HepG2 (cell line): ENCODE results near the gene DUSP9. TPM values are rescaled to one million over a fixed set of nuclear protein-coding genes. Genes with fewer than 3 reads are reported as not detected.

Experiments
- ARNTL ChIP-seq: sonication (generic); formaldehyde crosslinking; IDR thresholded peaks from 2 replicates; pipeline ENCODE4 v1.4.0; 2020; ENCODE audit warnings: mild to moderate bottlenecking, missing genetic modification reagents
- HIC2 ChIP-seq: sonication (generic); formaldehyde crosslinking; IDR thresholded peaks from 2 replicates; pipeline ENCODE4 v1.9.0; 2022; ENCODE audit warnings: low read depth, missing genetic modification reagents
- KLF6 ChIP-seq: IDR thresholded peaks from 2 replicates; pipeline ENCODE4 v1.8.0; 2016; ENCODE audit warnings: missing biosample characterization, missing genetic modification reagents
- RBFOX2 ChIP-seq: fragments of 200-400 bp; formaldehyde crosslinking; IDR thresholded peaks from 2 replicates; pipeline ENCODE4 v1.6.1; 2017; ENCODE audit warnings: low read depth, mild to moderate bottlenecking, low read length
- RORA ChIP-seq: sonication (generic); formaldehyde crosslinking; IDR thresholded peaks from 2 replicates; pipeline ENCODE4 v1.5.0; 2020; ENCODE audit warnings: mild to moderate bottlenecking, missing genetic modification reagents, moderate library complexity
- TCF7 ChIP-seq: sonication (generic); IDR thresholded peaks from 2 replicates; pipeline ENCODE4 v1.6.1; 2016; ENCODE audit warnings: antibody characterized with exemption, low read depth
- ZBED4 ChIP-seq: sonication (generic); formaldehyde crosslinking; IDR thresholded peaks from 2 replicates; pipeline ENCODE4 v1.4.0; 2020; ENCODE audit warnings: missing genetic modification reagents, borderline replicate concordance
- ZBTB1 ChIP-seq: sonication (generic); formaldehyde crosslinking; IDR thresholded peaks from 2 replicates; pipeline ENCODE4 v1.4.0; 2020; ENCODE audit warnings: missing genetic modification reagents, borderline replicate concordance
- ZBTB44 ChIP-seq: sonication (generic); formaldehyde crosslinking; IDR thresholded peaks from 2 replicates; pipeline ENCODE4 v1.4.0; 2020; ENCODE audit warnings: missing genetic modification reagents
- ZMYM2 ChIP-seq: sonication (generic); formaldehyde crosslinking; IDR thresholded peaks from 2 replicates; pipeline ENCODE4 v1.8.0; 2022; ENCODE audit warnings: mild to moderate bottlenecking, missing genetic modification reagents
- ZNF563 ChIP-seq: sonication (generic); formaldehyde crosslinking; IDR thresholded peaks from 2 replicates; pipeline ENCODE4 v1.8.0; 2022; ENCODE audit warnings: mild to moderate bottlenecking, moderate library complexity, missing genetic modification reagents
- ZSCAN22 ChIP-seq: sonication (generic); formaldehyde crosslinking; IDR thresholded peaks from 2 replicates; pipeline ENCODE4 v1.4.0; 2020; ENCODE audit warnings: mild to moderate bottlenecking, missing genetic modification reagents
- polyA plus RNA-seq, 8 experiments: library from polyadenylated mRNA; depleted of rRNA in 3 of 8; stranded (reverse) in 7 of 8; unstranded in 1 of 8; fragments of >200 nt; fragmentation: Illumina TruSeq in 4 of 8; extraction: Trizol in 4 of 8; gene quantifications; 2 replicates each; pipeline versions ENCODE4 v1.2.1 to v1.2.3, GENCODE V29; 2011 to 2016; ENCODE audit warnings: low read depth in 4 of 8, missing spikeins in 1 of 8, mixed read lengths in 1 of 8; ENCODE audit not compliant: insufficient read depth in 1 of 8
- total RNA-seq, 5 experiments: library from RNA; depleted of rRNA; stranded (reverse); fragments of >200 nt; fragmentation: Illumina TruSeq; extraction: Trizol; gene quantifications; 2 replicates each; pipeline ENCODE4 v1.2.3, GENCODE V29; 2016; ENCODE audit warnings: low read depth in 1 of 5
- TF ChIP-seq, protein P1 (sequence below): sonication (generic); formaldehyde crosslinking; IDR thresholded peaks from 2 replicates; pipeline ENCODE4 v1.9.0; 2021; ENCODE audit warnings: missing genetic modification reagents, borderline replicate concordance
- TF ChIP-seq, protein P2 (sequence below): sonication (generic); formaldehyde crosslinking; IDR thresholded peaks from 2 replicates; pipeline ENCODE4 v1.5.1; 2020; ENCODE audit warnings: missing genetic modification reagents, mild to moderate bottlenecking, borderline replicate concordance
- TF ChIP-seq, protein P3 (sequence below): IDR thresholded peaks from 2 replicates; pipeline ENCODE4 v1.6.1; 2016; ENCODE audit warnings: control low read depth
- TF ChIP-seq, protein P4 (sequence below): sonication (generic); formaldehyde crosslinking; IDR thresholded peaks from 2 replicates; pipeline ENCODE4 v1.4.0; 2020; ENCODE audit warnings: mild to moderate bottlenecking, low read depth, missing genetic modification reagents

The DUSP9 gene
- total and polyA plus RNA-seq, 2 of the 13 experiments (the other 11 are each of a cell fraction or from before 2014, with no cell fraction given), result 235 to 435 TPM

DNA sequence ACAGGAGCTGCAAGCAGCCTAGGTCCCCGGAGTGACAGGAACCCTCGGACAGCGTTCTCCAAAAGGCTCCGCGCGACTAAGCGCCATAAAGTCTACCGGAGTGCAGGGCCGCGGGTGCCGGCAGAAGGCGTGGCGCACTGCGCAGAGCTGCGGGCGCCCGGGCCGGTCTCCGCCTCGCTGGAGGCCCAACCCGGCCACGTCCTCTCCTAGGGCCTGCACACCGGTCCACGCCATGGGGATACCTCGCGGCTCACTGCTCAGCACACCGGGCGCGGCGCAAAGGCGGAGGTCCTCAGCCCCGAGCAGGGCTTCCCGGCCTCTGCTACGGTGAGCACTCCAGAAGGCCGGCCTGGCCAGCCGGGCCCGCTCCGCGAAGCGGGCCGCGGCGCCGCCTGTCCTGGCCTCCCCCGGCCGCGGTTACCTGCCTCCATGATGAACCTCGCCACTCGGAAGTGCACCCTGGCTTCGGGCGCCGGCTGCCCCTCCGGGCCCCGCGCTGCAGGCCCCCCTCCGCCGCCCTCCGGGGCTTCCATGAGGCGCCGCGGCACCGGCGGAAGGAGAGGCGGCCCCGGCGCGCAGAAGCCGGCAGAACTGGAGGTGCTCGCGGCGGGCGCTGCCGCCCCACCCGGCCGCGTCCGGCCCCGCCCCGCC, 48.3 kb upstream of the DUSP9 start, which contains the start of gene CCNQ (continued):
- TF ChIP-seq ZBED4 (CRISPR knock-in tag) (no peak), RORA (CRISPR knock-in tag) (no peak), ZBTB1 (CRISPR knock-in tag) (no peak), KLF6 (CRISPR knock-in tag) (no peak), RBFOX2 (peak; percentile 50), TCF7 (no peak), ZSCAN22 (CRISPR knock-in tag) (no peak), ARNTL (CRISPR knock-in tag) (no peak), ZBTB44 (CRISPR knock-in tag) (no peak), ZMYM2 (no peak), HIC2 (no peak), ZNF563 (0 out of 2 replicates have a peak, but pooled peaks have one; percentile 33)
- TF ChIP-seq, protein P1, sequence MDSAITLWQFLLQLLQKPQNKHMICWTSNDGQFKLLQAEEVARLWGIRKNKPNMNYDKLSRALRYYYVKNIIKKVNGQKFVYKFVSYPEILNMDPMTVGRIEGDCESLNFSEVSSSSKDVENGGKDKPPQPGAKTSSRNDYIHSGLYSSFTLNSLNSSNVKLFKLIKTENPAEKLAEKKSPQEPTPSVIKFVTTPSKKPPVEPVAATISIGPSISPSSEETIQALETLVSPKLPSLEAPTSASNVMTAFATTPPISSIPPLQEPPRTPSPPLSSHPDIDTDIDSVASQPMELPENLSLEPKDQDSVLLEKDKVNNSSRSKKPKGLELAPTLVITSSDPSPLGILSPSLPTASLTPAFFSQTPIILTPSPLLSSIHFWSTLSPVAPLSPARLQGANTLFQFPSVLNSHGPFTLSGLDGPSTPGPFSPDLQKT (CRISPR knock-in tag), result no peak
- TF ChIP-seq, protein P2, sequence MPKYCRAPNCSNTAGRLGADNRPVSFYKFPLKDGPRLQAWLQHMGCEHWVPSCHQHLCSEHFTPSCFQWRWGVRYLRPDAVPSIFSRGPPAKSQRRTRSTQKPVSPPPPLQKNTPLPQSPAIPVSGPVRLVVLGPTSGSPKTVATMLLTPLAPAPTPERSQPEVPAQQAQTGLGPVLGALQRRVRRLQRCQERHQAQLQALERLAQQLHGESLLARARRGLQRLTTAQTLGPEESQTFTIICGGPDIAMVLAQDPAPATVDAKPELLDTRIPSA, result no peak
- TF ChIP-seq, protein P3, sequence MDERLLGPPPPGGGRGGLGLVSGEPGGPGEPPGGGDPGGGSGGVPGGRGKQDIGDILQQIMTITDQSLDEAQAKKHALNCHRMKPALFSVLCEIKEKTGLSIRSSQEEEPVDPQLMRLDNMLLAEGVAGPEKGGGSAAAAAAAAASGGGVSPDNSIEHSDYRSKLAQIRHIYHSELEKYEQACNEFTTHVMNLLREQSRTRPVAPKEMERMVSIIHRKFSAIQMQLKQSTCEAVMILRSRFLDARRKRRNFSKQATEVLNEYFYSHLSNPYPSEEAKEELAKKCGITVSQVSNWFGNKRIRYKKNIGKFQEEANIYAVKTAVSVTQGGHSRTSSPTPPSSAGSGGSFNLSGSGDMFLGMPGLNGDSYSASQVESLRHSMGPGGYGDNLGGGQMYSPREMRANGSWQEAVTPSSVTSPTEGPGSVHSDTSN, result no peak
- TF ChIP-seq, protein P4, sequence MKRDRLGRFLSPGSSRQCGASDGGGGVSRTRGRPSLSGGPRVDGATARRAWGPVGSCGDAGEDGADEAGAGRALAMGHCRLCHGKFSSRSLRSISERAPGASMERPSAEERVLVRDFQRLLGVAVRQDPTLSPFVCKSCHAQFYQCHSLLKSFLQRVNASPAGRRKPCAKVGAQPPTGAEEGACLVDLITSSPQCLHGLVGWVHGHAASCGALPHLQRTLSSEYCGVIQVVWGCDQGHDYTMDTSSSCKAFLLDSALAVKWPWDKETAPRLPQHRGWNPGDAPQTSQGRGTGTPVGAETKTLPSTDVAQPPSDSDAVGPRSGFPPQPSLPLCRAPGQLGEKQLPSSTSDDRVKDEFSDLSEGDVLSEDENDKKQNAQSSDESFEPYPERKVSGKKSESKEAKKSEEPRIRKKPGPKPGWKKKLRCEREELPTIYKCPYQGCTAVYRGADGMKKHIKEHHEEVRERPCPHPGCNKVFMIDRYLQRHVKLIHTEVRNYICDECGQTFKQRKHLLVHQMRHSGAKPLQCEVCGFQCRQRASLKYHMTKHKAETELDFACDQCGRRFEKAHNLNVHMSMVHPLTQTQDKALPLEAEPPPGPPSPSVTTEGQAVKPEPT (CRISPR knock-in tag), result no peak
